ENCODE data around the gene IL1R1.

IL1R1 gene

DNA sequence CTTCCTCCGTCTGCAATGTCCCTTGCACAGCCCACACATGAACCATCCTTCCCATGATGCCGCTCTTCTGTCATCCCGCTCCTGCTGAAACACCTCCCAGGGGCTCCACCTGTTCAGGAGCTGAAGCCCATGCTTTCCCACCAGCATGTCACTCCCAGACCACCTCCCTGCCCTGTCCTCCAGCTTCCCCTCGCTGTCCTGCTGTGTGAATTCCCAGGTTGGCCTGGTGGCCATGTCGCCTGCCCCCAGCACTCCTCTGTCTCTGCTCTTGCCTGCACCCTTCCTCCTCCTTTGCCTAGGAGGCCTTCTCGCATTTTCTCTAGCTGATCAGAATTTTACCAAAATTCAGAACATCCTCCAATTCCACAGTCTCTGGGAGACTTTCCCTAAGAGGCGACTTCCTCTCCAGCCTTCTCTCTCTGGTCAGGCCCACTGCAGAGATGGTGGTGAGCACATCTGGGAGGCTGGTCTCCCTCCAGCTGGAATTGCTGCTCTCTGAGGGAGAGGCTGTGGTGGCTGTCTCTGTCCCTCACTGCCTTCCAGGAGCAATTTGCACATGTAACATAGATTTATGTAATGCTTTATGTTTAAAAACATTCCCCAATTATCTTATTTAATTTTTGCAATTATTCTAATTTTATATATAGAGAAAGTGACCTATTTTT, 35.4 kb downstream of the IL1R1 start:
- no peak for DNase-seq

DNA sequence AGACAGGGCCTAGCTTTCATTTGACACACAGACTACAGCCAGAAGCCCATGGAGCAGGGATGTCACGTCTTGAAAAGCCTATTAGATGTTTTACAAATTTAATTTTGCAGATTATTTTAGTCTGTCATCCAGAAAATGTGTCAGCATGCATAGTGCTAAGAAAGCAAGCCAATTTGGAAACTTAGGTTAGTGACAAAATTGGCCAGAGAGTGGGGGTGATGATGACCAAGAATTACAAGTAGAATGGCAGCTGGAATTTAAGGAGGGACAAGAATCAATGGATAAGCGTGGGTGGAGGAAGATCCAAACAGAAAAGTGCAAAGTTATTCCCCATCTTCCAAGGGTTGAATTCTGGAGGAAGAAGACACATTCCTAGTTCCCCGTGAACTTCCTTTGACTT, 36.5 kb downstream of the IL1R1 start:
- no peak for DNase-seq

DNA sequence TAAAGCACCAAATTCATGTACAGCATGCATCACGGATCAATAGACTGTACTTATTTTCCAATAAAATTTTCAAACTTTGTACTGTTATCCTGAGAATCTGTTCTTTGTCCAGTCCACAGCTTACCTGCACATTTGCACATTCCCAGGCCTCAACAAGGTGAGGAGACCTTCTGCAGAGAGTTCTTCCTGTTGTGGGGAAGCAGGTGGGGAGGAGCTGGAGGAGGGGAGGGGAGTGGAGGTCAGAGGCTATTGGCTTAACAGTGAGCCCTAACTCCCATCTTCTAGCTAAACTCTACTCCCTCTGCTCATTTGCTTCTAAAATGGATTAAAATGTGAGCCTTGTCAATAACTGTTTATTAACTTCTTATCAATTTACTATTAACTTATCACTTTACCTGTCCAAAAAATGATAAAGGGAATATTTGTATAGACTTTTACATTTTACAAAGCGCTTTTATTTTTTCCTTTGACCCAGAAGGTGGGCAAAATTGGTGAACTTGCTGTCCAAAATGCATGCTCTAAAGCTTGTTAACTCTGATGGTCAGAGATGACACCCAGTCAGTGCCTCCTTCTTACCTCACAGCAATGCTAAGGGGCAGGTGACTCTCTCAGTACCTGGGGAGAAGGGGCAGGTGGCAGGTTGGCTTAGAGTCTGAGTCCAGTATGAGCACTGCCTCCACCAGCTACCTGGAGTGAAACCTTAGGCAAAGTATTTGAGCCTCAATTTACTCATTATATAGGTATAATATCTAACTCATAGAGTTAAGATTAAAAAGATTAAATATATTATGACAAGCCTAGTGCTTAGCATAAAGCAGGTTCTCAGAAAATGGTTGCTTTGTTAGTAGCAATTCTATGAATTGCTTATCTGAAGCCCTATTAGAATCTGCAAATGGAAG, 37.5 kb downstream of the IL1R1 start:
- no peak for DNase-seq

DNA sequence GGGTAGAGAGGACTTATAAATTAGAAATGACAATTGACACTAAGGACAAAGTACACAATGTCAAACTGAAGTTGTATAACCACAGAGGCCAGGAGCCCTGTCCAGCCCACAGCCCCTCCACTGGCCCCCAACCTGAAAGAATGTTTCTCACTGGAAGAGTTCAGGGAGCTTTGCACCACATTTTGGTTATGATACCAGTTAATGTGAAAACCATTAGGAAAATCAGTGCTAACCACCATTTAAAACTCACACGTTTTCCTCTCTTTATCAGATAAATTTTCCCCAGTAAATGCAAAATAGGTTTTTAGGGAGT, 38.1 kb downstream of the IL1R1 start:
- DNase-seq, result no peak

DNA sequence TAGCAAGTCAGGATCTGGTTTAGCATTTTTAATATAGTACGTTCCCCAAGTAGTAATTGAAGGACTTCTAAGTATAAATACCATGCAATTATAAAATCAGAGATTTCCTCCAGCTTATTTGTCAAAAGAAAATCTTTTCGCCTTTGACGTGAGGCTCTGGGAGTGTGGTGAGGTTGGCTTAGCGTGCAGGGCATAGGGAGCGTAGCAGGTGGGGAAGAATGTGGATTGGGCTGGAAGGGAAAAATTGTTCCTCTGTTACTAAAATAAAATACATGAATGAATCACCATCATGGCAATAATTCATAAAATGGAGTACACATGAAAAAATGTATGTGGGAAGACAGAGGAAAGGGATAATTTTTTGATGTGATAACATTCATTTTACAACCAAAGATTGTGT, 38.8 kb downstream of the IL1R1 start:
- DNase-seq, result no peak

DNA sequence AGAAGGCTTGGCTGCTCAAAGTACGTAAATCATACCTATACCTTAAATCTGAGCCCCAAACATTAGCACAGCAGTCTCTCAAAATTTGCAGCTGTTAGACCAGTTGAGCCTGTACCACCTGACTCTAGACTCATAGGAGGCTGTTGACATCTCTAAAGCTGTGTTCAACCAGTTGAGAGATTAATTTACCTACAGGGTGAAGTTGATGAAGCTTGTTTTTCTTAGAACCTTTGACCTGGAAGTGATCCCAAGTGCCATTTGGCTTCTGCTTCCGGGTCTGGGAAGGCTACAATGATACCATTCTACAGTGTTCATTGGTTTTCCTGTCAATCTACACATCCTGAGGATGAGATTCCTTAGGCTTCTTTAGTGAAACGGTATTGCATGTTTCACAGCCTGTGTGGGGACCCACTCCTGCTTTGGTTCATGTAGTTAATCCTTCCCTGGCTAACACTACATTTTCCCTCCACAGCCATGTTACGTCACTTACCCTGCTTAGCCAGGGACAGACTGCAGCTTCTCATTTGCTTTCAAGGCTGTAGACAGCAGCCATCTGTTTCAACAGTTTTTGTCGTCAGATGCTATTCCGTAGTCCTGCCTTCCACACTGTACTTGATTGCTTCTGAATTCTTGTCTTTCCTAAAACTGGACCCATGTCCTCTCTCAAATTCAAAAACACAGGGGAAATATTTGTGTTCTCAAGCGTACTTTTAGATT, 39.5 kb downstream of the IL1R1 start:
- DNase-seq, result no peak

DNA sequence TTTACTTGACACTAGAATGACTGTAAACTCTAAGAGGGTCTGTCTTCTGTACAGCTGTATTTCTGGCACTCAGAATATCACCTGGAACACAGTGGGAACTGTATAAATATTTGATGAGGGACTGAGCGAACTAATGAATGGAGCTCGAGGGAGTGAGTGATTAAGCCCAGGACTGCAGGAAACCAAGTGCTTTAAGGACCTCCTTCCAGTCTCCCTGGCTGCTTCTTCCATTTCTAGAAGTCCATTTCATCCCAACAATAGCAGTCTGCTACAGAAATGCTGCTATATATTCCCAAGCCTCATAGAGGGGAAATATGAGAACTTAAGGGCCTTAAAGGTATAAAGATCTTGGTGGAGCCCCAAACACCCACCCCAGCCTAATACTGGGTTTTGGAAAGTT, 41.5 kb downstream of the IL1R1 start:
- DNase-seq, result no peak

DNA sequence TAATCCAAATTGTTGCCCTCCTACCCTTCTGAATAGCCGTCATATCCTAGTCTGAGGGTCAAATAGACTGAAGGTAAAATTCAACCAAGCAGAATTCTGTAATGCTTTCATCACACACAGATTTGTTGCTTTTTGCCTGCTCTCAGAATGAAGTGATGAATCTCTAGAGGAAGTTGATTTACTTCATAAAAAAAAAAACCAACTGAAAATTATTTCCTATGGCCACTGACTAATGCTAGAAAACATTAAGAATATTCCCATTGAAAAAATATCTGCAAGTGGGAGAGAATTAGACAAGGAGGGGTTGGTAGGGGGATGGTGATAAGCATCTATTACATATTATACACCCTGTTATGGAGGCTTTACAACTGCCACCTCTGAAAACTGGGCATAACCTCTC, 42.0 kb downstream of the IL1R1 start:
- no peak for DNase-seq

DNA sequence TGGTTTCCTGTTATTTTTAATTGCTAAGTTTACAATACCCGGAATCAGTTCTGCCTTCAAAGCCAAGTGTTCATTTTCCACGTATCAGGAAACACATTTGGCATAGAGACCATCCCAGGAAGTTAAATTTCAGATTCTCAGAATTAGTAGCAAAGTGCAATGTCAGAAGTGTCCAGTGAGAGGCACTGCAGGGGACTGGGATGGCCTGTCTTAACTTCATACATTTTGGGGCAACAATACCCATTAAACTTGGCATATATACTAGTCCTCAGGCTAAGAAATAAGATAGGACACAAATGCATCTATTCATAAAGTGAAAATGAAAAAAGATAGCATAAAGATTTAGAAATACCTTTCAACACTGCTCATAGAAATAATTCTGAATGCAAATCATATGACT, 42.8 kb downstream of the IL1R1 start:
- peak; percentile 5 for DNase-seq

DNA sequence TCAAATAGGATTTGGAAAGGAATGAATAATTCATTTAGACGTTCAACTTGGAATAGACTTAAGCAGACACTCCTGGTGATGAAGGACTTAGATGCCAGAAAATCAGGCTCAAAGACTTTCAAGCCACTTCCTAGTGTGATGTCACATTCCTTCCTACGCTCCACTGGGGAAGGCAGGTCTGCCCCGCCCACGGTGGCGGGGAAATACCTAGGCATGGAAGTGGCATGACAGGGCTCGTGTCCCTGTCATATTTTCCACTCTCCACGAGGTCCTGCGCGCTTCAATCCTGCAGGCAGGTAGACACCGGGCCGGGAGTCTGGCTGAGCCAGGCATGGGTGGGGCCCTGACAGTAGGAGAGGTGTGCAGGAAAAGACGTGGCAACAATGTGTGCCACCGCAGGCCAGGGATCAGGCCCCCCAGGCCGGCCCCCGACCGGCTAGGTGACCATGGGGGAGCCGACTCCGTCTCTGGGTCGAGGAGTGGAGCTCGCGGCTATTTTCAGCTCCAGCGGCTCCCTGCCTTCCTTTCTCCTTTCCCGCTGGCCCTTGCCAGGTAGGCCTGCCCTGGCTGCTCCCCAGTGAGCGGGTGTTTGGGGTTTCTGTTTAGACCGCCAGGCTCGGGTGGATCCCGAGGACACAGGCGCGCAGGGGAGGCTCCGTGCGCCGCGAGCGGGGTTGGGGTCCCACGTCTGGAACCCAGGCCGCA, 44.4 kb downstream of the IL1R1 start, which contains the start of gene IL1RL2:
Gene IL1RL2 (plus strand): TSS at position 233 of the 705 bp plus-strand sequence. CDS start 845 bp downstream, outside the sequence.
- no peak for DNase-seq

DNA sequence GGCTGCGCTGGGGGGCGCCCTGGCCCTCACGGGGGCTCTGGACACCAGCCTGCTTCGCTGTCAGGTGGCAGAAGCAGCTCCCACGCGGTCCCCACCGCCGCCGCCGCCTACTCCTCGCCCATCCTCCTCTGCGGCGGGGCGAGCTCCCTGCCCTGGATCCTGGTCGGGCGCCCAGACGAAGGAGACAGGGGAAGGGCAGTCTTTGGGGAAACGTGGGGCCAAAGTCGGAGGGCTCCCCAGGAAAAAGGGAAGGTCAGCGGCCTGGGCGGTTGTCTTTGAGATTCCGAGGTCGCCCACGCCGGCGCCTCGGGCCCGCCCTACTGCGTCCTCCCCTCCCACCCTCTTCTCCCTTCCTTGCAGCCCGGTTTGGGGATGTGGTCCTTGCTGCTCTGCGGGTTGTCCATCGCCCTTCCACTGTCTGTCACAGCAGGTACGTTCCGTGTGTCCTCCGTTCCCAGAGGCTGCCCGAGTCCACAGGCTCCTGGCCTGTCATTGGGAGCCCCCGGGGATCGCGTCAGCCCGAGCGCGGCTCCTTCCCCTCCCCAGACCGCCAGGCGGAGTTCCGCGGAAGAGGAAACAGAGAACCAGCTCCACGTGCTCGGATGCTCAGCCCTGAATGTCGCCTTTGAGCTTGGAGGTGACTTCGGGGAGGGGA, 45.1 kb downstream of the IL1R1 start:
- DNase-seq, result no peak

DNA sequence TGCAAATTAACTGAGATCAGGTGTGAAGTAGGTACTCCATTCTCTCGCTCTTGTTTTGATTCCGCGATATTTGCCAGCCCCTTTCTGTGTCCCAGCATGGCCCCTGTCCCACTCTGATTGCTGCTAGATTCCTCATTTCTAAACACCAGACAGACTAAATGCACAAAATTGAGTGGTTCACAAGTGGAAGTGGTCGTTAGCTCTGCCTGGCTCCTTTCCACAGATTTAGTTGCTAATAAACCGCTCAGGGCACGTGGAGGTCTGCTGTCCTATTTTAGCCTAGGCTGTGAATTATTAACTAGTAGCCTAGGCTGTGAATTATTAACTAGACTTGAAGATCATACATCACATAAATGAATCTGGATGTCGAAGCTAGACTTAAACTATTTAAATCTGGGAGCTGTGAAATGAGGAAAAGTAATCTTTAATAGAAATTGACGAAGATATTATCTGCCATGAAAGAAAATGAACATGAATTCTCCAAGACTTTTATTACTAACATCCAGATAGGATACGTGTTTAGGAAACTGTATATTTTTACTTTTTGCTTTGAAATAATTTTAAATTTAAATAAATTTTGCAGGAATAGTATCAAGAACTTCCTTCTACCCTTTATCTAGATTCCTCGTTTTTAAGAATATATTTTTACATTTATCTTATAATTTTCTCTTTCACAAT, 48.0 kb downstream of the IL1R1 start:
- DNase-seq, result no peak

DNA sequence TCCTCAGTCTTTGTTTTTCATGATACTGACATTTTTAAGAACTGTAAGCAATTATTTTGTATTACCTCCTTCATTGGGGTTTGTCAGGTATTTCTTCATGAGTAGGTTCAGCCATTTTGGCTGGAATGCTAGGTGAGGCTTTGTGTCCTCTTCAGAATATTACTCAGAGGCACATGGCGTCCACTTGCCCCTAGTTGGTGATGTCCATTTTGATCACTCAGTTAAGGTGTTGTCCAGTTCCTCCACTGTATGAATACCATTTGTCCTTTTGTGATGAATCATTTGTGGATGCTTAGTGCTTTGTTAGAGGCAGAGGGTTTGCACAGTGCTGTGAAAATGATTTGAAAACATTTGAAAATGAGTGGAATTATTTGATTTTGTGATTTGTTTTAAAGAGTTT, 49.0 kb downstream of the IL1R1 start:
- DNase-seq, result no peak

DNA sequence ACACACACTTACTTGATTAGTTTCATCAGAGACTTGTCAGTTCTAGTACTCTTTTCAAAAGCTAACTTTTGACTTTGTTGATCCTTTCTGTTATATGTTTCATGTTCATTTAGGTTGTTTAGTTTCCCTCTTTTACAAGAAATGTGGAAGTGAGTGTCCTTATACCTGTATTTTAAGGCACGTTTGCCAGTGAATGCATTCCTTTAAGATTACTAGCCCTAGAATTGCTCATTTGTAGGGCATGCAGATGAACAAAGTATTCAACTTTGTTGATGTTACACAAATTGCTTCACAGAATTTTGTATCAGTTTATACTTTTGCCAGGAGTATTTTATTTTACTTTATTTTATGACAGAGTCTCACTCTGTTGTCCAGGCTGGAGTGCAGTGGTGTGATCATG, 50.5 kb downstream of the IL1R1 start:
- no peak for DNase-seq

DNA sequence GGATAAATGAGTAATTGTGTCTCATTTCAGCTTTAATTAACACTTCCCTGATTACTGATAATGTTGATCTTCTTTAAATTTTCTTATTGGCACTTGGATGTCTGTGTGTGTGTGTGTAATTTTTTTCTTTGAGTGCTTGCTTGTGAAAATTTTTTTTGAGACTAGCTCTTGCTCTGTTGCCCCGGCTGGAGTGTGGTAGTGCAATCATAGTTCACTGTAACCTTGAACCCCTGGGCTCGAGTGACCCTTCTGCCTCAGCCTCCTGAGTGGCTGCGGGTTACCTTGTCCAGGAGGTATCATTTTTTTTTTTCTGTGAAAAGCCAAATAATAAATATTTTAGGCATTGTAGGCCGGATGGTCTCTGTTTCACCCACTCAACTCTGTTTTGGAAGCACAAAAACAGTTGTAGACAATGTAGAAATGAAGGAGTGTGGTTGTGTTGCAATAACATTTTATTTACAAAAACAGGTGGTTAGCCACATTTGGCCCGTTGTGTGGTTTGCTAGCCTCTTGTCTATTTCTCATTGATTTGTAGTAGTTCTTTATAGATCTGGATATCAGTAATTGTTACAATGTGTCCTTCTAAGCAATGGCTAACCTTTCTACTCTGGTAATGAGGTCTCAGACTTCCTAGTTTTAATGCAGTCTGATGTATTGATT, 52.2 kb downstream of the IL1R1 start:
- DNase-seq, result no peak

DNA sequence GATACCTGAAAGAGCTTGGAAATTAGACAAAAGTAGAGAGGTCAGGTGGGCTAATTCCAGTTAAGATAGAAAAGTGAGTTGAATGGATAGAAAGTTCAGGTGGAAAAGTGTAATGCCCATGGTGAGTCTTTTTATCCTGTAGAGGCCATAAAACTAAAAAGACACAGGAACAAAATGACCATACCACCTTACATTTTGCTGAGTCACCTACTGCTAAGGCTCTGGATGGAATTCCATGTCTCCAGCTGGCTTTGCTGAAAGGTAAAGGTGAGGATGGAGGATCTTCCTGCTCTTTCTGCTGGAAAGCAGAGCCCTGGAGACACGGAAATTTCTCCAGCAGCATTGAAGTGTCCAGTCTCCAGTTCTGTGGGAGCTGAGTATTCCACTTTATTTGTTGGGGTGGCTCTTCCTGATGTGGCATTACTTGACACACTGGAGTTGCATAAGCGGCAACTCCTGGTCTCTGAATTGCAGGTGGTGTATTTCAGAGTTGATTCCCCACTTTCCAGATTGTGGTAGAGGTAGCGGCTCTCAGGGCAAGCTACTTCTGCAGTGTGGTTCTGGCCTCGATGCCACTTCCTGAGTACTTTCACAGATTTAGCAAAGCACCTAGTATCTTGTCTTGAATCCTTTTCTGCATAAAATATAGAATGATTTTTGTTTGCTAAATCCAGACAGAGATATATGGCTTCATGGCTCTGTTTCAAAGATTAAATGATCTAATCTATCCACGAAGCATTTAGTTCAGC, 55.0 kb downstream of the IL1R1 start:
- no peak for DNase-seq

DNA sequence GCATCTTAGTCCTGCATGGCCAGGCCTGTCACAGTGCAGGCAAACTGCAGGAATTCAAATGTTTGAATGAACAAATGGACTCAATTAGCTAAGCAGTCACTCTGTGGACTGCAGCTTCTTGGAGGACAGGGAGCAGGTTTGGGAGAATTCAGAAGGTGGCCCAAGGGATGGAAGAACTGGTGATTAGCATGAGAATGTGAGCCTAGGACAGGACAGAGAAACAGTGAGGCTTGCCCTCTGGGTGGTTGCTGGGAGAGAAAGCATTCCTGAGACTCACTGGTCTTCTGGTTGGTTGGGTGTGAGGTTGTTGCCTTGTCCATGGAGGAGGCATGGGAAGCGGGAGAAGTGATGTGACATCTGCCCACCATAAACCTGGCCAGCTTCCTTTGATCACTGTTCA, 58.0 kb downstream of the IL1R1 start:
- no peak for DNase-seq

DNA sequence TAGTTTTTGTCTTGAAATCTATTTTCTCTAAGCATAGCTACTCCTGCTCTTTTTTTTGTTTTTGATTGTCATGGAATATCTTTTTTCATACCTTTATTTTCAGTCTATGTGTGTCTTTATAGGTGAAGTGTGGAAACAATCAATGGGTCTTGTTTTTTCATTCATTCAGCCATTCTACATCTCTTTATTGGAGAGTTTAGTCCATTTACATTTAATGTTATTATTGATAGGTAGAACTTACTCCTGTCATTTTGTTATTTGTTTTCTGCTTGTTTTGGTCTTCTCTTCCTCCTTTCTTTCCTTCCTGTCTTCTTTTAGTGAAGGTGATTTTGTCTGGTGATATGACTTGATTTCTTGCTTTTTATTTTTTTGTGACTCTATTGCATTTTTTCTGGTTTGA, 62.1 kb downstream of the IL1R1 start:
- no peak for DNase-seq

DNA sequence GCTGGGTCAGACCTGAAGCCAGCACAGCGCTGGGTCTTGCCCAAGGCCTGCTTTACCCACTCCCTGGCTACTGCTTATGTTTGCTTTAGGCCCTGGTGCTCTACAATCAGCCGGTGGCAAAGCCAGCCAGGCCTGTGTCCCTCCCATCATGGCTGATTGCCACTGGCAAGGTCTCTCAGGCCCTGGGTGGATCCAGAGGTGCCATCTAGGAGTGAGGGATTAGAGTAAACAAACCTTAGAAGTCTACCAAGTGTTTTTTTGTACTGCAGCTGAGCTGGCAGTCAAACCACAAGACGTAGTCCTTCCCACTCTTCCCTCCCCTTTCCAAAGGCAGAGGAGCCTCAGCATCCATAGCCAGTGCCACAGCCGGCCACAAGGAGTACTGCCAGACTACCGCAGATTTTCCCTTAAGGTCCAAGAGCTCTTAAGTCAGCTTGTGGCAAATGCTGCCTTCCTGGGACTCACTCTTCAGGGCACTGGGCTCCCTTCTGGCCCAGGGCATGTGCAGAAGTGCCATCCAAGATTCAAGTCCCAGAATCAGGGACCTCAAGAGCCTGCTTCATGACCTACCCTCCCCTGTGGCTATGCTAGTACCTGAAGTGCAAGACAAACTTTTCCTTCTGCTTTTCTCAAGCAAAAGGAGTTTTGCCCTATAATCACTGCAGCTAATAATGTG, 64.3 kb downstream of the IL1R1 start:
- no peak for DNase-seq

DNA sequence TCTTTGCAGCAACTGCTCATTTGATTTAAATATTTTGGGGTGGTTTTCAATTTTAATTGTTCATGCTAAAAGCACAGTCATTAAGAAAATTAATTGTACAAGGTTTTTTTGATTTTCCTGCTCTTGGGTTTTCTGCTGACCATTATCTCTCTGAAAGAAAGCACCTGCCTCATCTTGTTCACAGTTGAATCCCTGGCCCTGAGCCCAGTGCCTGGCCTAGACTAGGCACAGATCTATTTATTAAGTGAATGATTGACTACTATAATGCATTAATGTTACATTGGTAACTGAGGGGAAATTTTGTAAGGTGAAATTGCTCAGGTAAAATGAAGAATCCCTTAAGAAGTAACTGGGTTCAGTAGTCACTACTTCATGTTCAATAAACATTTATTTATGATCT, 66.2 kb downstream of the IL1R1 start:
- no peak for DNase-seq

Data from hematopoietic multipotent progenitor cell treated with erythropoietin and hydrocortisone succinate and interleukin-3 and kit ligand, for 8 days (in vitro differentiated cells).